G401 (cell line): ENCODE data around the gene EFHC2. TPM values are rescaled to one million over a fixed set of nuclear protein-coding genes. Genes with fewer than 3 reads are reported as not detected.
"Not testable (repeated sequence)": the region's sequence is repeated elsewhere in the genome, so short reads cannot be mapped to it uniquely, and the experiment has no call there.

ENCODE experiments used
- DNase-seq: peaks from one replicate; pipeline ENCODE4 v3.0.0-alpha.2; 2015; ENCODE audit warnings: low spot score
- in situ Hi-C: cut with HindIII; loops from 2 replicates; pipeline ENCODE4 v1.10.0; 2016; ENCODE audit warnings: low sequenced_read_pairs, mixed read lengths
- total RNA-seq: library from RNA; depleted of rRNA; stranded (reverse); fragments of >200 nt; shearing (Covaris generic); gene quantifications from 2 replicates; pipeline ENCODE4 v1.2.3, GENCODE V29; 2014

Gene EFHC2
- total RNA-seq, 1 experiment from 2014 or later, result not detected

GRCh38 chrX:44306356-44306755 lies 37.1 kb downstream of the EFHC2 start:
- no peak for DNase-seq

GRCh38 chrX:44305921-44306320 lies 37.6 kb downstream of the EFHC2 start:
- no peak for DNase-seq
- in situ Hi-C loops, result no loop called here

More at GRCh38 chrX:44306356-44306755, 37.1 kb downstream of the EFHC2 start:
- in situ Hi-C loops, result no loop called here

- no peak for DNase-seq
- in situ Hi-C loops, result no loop called here
Observed at GRCh38 chrX:44303119-44303518, 40.4 kb downstream of the EFHC2 start.

GRCh38 chrX:44299177-44299576 lies 44.3 kb downstream of the EFHC2 start:
- DNase-seq, result no peak
- in situ Hi-C loops, result no loop called here

GRCh38 chrX:44291468-44292092 lies 51.9 kb downstream of the EFHC2 start:
- in situ Hi-C loops, result no loop called here

GRCh38 chrX:44290718-44291117 lies 52.8 kb downstream of the EFHC2 start:
- no peak for DNase-seq
- in situ Hi-C loops, result no loop called here

More at GRCh38 chrX:44291468-44292092, 51.9 kb downstream of the EFHC2 start:
- DNase-seq, result no peak

DNA sequence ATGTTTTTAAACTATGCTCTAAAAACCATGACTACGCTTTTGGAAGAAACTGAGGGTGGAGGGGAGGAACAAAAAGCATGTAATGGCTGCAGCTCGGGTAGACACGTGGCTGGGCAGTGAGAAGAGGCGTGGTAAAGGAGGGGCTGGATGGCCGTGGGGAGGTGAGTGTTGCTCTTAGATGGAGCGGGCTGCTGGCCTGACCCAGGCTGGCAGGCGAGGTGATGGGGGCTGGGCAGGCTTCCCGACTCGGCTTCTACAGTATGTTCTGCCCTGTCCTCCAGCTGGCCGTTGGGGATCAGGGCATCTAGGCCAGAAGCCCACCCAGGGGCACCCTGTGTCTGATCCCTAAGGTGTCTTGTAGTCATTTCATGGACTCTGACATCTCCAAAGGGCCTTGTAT lies 60.7 kb downstream of the EFHC2 start:
- no peak for DNase-seq
- in situ Hi-C loops, result no loop called here

GRCh38 chrX:44280116-44280515 lies 63.4 kb downstream of the EFHC2 start:
- in situ Hi-C loops, result no loop called here
- no peak for DNase-seq

DNA sequence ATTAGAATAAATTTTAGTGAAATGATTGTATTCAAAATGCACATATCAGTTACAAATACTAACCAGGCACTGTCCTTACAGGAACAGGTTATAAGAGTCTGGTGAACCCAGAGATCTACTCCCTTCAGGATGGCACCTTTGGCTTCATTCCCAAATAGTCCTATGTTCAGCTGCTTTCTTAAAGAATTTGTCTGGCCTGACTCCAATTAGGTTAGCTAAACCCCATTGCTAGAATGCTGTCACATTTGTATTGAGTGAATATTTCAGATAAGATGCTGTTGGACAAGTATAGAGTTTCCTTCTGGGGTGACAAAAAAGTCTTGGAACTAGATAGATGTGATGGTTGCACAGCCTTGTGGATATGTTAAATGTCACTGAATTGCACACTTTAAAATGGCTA lies 69.4 kb downstream of the EFHC2 start:
- no peak for DNase-seq
- in situ Hi-C loops, result no loop called here

DNA sequence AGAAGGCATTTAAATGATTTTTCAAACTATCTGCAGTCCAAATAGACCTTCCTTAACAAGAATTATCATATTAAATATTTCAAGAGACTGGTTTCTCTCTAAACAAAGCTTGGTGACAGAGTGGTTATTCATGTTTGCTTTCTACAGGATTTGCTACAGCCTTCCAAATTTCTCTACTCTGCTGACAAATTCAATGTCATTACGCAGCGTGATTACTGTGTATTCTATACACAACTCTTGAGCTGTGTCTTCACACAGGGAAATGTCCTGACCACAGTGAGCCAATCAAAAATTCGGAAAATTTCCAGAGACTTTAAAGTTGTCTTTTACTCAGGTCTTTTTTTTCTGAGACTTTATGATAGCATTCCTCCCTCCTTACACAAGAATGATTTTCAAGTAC lies 75.6 kb downstream of the EFHC2 start:
- in situ Hi-C loops, result no loop called here
- DNase-seq, result no peak

DNA sequence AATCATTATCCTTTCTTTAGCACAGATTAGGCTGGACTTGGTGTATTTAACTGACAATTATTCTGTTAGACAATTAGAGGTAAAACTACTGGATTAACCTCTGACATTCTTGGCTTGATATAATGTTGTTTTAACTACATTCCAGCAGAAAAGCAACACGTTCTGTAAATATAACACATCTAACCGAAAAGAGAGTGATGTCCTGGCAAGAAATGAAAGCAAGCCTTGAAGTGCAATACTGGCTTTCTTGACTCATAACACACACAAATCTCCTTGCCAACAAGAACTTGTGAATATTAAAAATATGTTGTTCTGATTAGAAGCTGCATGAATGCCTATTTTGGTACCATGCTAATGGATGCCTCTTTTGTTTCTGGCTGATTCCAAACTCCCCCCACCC lies 76.4 kb downstream of the EFHC2 start:
- no peak for DNase-seq

GRCh38 chrX:44265559-44265958 lies 77.9 kb downstream of the EFHC2 start:
- in situ Hi-C loops, result no loop called here
- DNase-seq, result no peak

More for the DNA sequence above, 76.4 kb downstream of the EFHC2 start:
- in situ Hi-C loops, result no loop called here

DNA sequence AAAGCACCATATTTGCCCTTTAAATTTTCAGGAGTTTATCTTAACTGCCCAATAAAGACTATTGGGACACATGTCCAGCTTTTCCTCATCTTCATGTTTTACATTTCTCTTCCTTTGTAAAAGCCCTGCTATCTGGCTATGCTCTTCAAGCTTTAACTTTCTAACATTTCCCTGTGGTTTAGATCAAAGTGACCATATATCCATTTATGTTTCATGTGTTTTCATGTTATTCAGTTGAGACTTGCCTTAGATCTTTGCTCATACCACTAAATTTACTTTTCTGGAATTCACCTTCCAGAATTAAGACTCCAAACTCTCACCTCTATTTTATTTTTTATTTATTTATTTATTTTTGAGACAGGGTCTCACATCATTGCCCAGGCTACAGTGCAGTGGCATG lies 78.5 kb downstream of the EFHC2 start:
- in situ Hi-C loops, result no loop called here
- no peak for DNase-seq

DNA sequence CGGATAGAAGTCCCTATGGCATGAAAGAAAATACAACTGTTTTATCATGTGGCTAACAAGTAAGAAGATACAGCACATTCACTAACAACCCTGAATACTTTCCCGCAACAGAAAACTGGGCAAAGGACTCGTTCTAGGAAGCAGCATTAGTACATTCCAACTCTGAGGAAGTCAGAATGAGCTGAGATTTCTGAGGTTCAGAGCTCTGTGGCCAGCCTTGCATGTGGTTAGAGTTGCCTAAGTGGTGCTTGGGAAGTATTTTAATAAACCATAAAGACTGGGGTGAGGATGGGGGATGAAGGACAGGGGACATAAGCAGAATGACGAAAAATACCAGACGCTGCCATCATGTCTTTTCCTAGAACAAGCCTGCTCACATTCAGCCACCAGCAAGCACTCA lies 82.2 kb downstream of the EFHC2 start:
- no peak for DNase-seq
- in situ Hi-C loops, result no loop called here

DNA sequence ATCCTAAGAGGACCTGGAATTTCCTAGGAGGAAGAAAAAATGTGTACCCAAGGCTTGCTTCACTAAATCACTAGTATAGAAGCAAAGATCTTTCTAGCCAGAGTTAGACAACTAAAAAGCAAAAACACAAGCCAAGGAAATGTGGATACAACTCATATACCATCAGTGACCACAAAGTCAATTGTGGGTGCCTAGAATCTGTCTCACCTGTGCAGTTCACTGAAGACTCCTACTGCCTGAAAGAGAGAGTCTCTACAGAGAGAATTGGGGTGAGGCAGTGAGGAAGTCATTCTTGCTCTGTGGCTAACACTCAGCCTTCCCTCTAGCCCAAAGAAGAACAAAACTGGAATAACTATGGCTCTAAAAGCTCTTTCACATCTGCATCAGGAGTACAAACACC lies 82.9 kb downstream of the EFHC2 start:
- in situ Hi-C loops, result no loop called here

GRCh38 chrX:44255742-44256141 lies 87.7 kb downstream of the EFHC2 start:
- in situ Hi-C loops, DNase-seq: not testable (repeated sequence)

More for the DNA sequence above, 82.9 kb downstream of the EFHC2 start:
- no peak for DNase-seq

- DNase-seq, result no peak
- in situ Hi-C loops, result no loop called here
Observed at GRCh38 chrX:44253575-44253942, 89.9 kb downstream of the EFHC2 start.

- in situ Hi-C loops, DNase-seq: not testable (repeated sequence)
Observed at GRCh38 chrX:44252688-44253574, 90.5 kb downstream of the EFHC2 start.

GRCh38 chrX:44247468-44247867 lies 96.0 kb downstream of the EFHC2 start:
- in situ Hi-C loops, result no loop called here
- no peak for DNase-seq

- peak; percentile 55 for DNase-seq
- in situ Hi-C loops, result no loop called here
Observed at GRCh38 chrX:44246826-44247225, 96.6 kb downstream of the EFHC2 start.

GRCh38 chrX:44245733-44246132 lies 97.7 kb downstream of the EFHC2 start:
- in situ Hi-C loops, result no loop called here
- DNase-seq, result peak; percentile 34
